Brain microvascular endothelial cell (primary cell): ENCODE measurements around the gene ZBTB39.
"Not testable (repeated sequence)": the region's sequence is repeated elsewhere in the genome, so short reads cannot be mapped to it uniquely, and the experiment has no call there.

Source experiments
- DNase-seq: peaks from one replicate; pipeline ENCODE4 v3.0.0-alpha.2; 2020
- H3K27ac ChIP-seq: fragments of 250-450 bp; sonication (Bioruptor Pico); 2 replicates; pipeline ENCODE4 v1.5.1; 2020; ENCODE audit warnings: mild to moderate bottlenecking, moderate library complexity
- H3K27me3 ChIP-seq: fragments of 250-450 bp; sonication (Bioruptor Pico); replicated peaks from 2 replicates; pipeline ENCODE4 v1.5.1; 2020; ENCODE audit warnings: mild to moderate bottlenecking
- H3K36me3 ChIP-seq: fragments of 250-450 bp; sonication (Bioruptor Pico); replicated peaks from 2 replicates; pipeline ENCODE4 v1.5.1; 2020; ENCODE audit warnings: mild to moderate bottlenecking
- H3K4me3 ChIP-seq: 2 replicates; pipeline ENCODE4 v1.5.1; 2011; ENCODE audit warnings: low read depth, mild to moderate bottlenecking, control low read depth, low read length, moderate library complexity
- in situ Hi-C: cut with HindIII; loops from 2 replicates; pipeline ENCODE4 v1.10.0; 2017; ENCODE audit warnings: low sequenced_read_pairs, low pct_ligation_motif_present
- TF ChIP-seq, protein P1 (sequence below): IDR thresholded peaks from 2 replicates; pipeline ENCODE4 v1.5.1; 2011; ENCODE audit warnings: low read depth, mild to moderate bottlenecking, moderate library complexity, low read length, control low read depth, inconsistent platforms; ENCODE audit errors: missing control alignments

Gene ZBTB39

DNA sequence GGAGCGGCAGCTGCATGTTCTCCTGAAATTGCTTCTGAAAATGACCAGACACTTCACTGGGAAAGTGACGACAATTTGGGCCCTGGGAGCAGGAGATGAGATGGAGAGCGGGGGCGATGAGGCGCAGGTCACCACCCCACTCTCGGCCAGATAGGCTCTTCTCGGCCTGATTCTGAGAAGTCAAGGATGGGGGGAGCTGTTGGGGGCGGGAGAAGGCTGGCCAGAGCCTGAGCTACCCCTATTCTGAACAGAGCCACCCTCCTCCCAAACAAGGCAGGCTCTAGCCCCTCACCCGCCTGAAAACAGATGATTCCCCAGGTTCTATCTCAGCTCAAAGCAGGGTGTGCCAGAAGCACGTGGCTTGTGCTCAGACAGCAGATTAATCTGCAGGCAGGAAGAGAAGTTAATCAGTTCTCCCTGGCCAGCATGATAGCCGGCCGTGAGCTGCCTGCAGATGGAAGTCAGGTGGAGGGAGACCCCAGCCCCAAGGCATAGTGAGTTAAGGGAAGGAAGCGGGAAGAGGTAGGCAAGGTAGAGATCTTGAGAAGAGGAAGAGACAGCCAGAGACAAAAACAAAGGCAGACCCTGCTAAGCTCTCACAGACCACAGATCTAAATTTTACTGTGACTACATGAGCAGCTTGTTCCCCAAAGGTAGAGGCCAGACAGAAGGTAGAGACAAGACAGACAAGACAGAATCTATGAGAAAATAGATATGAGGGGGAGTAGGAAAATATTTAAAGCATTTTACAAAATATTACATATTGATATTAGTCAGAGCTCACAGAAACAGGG lies 20.9 kb upstream of the ZBTB39 start:
- Histone ChIP-seq H3K36me3 (no peaks in the 10 kb centered on the region), H3K4me3 (no peak overlapping the region), H3K27me3 (peaks cover 11% of the 10 kb centered on the region), H3K27ac (no peak overlapping the region)
- DNase-seq = no peak
- TF ChIP-seq, protein P1, sequence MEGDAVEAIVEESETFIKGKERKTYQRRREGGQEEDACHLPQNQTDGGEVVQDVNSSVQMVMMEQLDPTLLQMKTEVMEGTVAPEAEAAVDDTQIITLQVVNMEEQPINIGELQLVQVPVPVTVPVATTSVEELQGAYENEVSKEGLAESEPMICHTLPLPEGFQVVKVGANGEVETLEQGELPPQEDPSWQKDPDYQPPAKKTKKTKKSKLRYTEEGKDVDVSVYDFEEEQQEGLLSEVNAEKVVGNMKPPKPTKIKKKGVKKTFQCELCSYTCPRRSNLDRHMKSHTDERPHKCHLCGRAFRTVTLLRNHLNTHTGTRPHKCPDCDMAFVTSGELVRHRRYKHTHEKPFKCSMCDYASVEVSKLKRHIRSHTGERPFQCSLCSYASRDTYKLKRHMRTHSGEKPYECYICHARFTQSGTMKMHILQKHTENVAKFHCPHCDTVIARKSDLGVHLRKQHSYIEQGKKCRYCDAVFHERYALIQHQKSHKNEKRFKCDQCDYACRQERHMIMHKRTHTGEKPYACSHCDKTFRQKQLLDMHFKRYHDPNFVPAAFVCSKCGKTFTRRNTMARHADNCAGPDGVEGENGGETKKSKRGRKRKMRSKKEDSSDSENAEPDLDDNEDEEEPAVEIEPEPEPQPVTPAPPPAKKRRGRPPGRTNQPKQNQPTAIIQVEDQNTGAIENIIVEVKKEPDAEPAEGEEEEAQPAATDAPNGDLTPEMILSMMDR = no peak
- in situ Hi-C loops = no loop called here

DNA sequence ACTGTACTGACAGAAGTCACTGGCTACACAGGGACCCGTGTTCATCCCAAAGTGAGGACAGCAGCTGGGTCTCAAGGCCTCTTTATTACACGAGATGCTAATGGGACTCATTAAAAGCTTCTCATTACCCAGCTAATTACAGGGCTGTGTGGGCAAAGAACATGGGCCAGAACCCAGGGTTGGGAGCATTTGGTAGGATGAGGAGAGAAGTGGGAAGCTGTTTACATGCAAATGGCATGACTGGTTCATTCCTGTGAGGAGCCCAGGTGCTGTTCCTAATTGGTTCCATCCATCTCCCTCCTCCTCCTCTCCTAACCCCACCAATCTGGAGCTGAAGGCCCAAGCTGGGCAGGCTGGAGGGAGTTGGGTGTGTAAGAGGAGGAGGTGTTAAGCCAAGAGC lies 18.9 kb upstream of the ZBTB39 start:
- in situ Hi-C loops = no loop called here
- peaks cover 6% of the 10 kb centered on the region for H3K27me3 ChIP-seq
- no peaks in the 10 kb centered on the region for H3K36me3 ChIP-seq
- H3K27ac ChIP-seq = no peak overlapping the region
- no peak overlapping the region for H3K4me3 ChIP-seq
- TF ChIP-seq, protein P1 = no peak
- no peak for DNase-seq

DNA sequence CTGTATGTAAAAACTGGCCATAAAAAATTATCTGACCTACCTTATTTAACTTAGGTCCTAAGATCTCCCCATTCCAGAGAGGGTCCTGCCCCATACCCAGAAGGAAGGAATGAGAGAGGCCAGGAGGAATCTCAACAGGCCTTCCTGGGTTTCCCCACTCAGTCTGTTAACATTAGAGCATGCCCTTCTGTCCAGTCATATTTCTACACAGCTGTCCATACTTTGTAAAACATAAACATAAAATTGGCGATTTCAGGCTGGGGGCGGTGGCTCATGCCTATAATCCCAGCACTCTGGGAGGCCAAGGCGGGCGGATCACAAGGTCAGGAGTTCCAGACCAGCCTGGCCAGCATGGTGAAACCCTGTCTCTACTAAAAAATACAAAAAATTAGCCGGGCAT lies 16.0 kb upstream of the ZBTB39 start:
- H3K4me3 ChIP-seq, in situ Hi-C loops, DNase-seq, H3K27ac ChIP-seq, H3K36me3 ChIP-seq, H3K27me3 ChIP-seq: not testable (repeated sequence)

DNA sequence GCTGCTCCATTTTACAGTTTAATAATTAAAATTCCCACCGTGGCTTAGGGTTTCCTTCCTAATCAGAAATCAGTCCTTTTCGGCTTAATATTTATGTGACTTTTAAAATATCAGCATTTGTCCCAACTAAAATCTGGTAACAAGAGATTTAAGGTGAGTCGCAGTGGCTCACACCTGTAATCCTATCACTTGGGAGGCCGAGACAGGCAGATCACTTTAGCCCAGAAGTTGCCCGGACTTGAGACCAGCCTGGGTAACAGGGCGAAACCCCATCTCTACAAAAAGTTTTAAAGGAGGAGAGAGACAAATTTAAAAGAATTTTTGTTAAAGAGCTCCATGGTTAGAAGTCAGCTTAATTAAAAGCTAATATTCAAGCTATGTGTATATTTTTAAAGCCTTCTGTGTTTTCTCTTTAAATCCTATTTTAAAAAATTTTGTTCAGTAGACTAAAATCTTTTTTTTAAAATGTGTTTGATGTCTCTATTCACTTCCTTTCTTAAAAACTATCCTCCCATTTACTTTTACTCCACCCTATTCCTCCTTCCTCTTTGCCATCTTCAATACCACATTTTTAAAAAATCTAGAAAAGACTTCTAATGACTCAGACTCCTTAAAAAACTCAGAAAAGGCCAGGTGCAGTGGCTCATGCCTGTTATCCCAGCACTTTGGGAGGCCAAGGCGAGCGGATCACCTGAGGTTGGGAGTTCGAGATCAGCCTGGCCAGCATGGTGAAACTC lies 13.8 kb upstream of the ZBTB39 start:
- Histone ChIP-seq H3K36me3 (no peaks in the 10 kb centered on the region), H3K27ac (no peak overlapping the region), H3K27me3 (peaks cover 4% of the 10 kb centered on the region), H3K4me3 (no peak overlapping the region)
- DNase-seq = no peak
- TF ChIP-seq, protein P1 = no peak
- in situ Hi-C loops = no loop called here

DNA sequence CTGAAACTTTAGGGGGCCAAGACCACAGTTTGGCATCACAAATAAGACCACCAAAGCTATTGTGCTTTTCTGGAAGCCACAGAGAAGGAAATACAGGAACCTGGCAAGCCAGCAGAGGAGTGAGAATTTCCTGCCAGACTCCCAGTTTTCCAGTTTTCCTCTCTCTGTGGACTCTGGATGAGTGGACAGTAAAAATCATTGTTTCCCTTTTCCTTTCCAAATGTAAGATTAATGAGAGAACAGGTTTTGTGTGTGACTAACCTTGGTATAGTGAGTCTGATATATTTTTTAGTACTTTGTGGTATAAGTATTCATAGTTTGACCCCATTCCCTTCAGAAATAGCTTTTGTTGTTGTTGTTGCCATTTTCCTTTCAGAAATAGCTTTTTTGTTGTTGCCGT lies 12.6 kb upstream of the ZBTB39 start:
- Histone ChIP-seq H3K36me3 (no peaks in the 10 kb centered on the region), H3K27me3 (peaks cover 14% of the 10 kb centered on the region), H3K4me3 (no peak overlapping the region), H3K27ac (no peak overlapping the region)
- TF ChIP-seq, protein P1 = no peak
- in situ Hi-C loops = no loop called here
- no peak for DNase-seq

DNA sequence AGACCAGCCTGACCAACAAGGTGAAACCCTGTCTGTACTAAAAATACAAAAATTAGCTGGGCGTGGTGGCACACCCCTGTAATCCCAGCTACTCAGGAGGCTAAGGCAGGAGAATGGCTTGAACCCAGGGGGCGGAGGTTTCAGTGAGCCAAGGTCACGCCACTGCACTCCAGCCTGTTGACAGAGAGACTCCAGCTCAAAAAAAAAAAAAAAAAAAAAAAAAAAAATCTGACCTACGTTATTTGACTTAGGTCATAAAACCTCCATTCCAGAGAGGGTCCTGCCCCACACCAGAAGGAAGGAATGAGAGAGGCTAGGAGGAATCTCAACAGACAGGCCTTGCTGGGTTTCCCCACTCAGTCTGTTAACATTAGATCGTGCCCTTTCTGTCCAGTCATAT lies 12.0 kb upstream of the ZBTB39 start:
- H3K4me3 ChIP-seq, H3K27ac ChIP-seq, DNase-seq, in situ Hi-C loops, H3K36me3 ChIP-seq: not testable (repeated sequence)
- H3K27me3 ChIP-seq = peaks cover 18% of the 10 kb centered on the region
